Activated CD4-positive, alpha-beta T cell treated with anti-CD3 and anti-CD28 coated beads, Interleukin-2, amount 50 U/mL, for 4 hours (primary cell): Measurements from ENCODE around the gene VASN.

Experiments
- DNase-seq, 2 experiments: peaks; one replicate each; pipeline ENCODE4 v3.0.0-alpha.2; 2020

VASN gene

DNA sequence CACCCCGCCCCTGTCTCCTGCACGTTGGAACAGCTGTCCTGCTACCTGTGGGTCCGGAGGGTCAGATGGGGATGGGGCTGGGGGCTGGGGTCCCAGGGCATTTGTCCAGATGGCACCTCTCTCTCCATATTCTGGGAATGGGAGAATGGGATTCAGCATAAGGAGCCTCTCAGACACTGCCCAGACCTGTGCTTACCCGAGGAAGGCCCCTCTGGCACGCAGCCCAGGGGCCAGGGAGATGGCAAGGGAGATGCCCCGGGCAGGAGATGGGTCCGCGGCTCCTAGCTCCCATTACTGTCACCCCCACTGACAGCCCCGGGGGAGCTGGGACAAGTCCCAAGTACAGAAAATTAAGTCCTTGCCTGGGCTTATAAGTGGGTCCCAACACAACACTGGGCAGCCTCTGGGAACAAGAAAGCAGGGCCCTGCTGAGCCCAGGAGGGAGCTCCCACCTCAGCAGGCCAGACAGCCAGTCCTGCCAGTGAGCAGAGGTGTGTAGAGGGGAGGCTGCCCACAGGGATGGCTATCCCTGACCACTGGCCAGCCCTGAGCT, 1.8 kb downstream of the VASN start:
- no peak for DNase-seq

DNA sequence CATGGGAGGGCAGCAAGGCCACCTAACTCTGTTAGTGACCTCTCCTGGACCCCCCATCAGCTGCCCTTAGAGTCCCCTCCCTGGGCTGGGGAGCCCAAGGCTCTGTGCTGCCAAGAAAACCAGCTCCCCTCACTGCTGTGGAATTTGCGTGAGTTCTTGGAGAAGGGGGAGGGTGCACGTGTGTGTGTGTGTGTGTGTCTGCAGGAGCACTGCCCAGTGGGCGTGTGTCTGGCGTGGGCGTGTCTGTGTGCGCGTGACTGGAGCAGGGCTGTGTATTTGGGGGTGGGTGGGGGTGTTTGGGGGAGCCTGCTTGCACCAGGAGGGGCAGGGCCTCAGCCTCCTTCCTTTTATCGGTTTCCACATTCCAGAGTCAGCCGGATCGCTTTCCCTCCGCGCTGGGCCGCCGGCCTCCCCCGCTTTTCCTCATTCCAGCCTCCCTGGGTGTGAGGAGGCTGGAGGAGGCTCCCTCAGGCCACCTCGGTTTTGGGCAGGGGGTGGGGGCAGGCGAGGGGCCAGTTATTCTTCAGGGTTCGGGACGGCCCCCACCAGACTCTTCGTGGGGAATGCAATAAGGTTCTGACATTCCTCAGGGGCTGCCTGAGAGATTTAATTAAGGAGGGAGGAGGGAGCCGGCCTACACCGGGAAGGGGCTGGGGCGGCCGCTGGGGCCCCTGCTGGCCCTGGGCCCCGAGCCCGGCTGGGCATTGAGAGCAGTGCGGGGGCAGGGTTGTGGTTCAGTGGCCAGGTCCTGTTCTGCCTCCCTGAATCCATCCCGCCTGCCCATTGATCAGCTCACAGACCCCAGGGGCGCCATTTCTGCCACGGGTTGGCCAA, 2.5 kb downstream of the VASN start:
- DNase-seq, result peak in 1 of 2 experiments; percentile 11

DNA sequence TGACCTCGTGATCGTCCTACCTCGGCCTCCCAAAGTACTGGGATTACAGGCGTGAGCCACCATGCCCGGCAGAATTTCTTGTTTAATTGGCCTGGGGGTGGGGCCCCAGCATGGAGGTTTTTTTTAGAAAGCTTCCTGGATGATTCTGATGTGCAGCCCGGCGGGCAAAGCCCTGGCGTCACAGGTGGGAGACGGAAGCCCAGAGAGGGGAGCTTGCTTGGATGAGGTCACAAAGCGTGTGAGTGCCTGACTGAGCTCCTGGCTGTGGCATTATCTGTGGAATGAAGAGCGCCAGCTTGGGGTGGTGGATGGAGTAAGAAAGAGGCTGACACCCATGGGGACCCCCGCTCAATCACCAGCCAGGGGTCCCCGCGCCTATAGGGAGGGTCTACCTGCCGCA, 4.1 kb downstream of the VASN start:
- DNase-seq, result no peak

- no peak for DNase-seq
Measured at GRCh38 chr16:4376126-4376892, 4.7 kb downstream of the VASN start.

DNA sequence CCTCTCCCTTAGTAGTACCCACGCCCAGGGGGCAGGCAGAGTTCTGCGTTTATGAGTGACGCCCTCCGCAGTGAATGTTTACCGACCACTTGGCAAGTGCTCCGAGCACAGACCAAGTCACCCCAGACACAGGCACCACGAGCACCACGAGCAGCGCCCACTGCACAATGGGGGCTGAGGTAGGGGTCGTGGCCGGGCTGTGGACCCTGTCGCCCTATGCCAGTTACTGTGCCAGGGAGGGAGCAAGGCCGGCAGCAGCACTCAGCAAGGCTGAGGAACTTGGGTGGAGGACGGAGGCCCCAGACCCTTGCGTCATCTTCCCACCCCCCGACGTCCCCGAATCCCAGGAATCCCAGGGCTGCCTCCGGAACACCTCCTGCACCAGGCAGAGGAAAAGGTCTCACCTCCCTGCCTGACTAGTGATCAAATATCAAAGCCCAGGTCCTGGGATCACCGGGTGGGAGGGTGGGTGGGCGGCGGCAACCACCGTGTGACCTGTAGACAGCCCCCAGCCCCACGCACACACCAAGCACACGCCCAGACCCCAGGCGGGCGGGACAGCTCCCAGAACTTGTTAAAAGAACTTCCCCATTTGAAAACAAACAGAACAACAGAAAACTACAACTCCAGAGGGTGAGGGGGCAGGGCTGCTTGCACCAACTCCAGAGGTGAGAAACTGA, 5.4 kb downstream of the VASN start:
- no peak for DNase-seq

GRCh38 chr16:4377573-4378154, 6.0 kb downstream of the VASN start:
- no peak for DNase-seq

DNA sequence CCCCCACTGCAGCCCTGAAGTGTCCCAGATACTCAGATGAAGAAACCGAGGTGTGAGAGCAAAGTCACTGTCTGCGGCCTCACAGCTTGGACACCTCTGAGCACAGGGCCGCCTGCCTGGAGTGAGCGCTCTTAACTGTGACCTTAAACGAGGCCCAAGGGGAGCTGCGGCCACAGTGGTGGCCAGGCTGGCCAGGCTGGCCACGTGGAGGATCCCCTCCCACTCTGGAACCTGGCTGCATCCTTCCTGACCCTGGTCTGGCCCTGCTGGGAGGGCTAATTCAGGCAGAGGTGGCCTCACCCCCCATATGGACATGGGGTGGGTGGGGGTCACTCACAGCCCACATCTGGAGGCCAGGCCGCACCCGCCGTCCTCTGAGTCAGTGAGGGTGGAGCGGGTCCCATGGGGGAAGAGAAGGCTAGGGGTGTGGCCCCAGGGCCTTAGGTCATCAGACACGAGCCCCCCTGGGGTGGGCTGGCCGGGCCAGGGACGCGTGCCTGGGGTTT, 6.6 kb downstream of the VASN start:
- no peak for DNase-seq

DNA sequence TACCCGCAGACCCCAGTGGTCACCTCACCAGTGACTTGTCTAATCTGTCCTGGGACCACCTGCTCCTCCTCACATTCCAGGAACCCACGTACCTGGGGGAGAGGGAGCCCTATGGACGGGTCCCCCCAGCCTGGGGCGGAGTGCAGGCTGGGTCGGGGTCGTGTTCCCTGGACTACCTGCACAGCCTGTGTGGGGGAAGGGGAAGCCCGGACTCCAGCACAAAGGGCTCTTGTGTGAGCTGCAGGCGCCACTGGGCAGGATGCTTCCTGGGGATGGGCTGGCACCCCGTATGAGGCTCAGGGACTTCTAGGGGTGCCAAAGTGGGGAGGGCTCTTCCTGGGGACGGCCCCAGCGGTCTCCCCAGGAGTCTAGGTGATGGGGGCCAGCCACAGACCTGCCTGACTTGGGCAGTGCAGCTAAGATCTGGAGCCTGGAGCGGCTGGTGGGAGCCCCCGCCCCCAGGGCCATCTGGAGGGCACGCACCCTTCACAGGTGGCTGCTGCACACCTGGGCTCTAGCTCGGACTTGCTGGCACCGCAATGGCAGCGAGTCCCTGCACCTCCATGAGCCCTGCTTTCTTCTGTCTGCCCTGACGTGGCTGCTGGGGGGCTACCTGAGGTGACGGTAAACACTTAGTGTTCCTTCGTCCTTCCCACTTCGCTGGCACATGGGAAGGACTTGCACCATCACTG, 7.5 kb downstream of the VASN start:
- no peak for DNase-seq

- no peak for DNase-seq
Measured at GRCh38 chr16:4380119-4381063, 8.7 kb downstream of the VASN start.

DNA sequence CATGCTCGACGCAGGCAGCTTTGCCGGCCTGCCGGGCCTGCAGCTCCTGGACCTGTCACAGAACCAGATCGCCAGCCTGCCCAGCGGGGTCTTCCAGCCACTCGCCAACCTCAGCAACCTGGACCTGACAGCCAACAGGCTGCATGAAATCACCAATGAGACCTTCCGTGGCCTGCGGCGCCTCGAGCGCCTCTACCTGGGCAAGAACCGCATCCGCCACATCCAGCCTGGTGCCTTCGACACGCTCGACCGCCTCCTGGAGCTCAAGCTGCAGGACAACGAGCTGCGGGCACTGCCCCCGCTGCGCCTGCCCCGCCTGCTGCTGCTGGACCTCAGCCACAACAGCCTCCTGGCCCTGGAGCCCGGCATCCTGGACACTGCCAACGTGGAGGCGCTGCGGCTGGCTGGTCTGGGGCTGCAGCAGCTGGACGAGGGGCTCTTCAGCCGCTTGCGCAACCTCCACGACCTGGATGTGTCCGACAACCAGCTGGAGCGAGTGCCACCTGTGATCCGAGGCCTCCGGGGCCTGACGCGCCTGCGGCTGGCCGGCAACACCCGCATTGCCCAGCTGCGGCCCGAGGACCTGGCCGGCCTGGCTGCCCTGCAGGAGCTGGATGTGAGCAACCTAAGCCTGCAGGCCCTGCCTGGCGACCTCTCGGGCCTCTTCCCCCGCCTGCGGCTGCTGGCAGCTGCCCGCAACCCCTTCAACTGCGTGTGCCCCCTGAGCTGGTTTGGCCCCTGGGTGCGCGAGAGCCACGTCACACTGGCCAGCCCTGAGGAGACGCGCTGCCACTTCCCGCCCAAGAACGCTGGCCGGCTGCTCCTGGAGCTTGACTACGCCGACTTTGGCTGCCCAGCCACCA, 9.7 kb downstream of the VASN start:
- DNase-seq, result no peak

DNA sequence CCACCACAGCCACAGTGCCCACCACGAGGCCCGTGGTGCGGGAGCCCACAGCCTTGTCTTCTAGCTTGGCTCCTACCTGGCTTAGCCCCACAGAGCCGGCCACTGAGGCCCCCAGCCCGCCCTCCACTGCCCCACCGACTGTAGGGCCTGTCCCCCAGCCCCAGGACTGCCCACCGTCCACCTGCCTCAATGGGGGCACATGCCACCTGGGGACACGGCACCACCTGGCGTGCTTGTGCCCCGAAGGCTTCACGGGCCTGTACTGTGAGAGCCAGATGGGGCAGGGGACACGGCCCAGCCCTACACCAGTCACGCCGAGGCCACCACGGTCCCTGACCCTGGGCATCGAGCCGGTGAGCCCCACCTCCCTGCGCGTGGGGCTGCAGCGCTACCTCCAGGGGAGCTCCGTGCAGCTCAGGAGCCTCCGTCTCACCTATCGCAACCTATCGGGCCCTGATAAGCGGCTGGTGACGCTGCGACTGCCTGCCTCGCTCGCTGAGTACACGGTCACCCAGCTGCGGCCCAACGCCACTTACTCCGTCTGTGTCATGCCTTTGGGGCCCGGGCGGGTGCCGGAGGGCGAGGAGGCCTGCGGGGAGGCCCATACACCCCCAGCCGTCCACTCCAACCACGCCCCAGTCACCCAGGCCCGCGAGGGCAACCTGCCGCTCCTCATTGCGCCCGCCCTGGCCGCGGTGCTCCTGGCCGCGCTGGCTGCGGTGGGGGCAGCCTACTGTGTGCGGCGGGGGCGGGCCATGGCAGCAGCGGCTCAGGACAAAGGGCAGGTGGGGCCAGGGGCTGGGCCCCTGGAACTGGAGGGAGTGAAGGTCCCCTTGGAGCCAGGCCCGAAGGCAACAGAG, 10.5 kb downstream of the VASN start:
- DNase-seq, result no peak

DNA sequence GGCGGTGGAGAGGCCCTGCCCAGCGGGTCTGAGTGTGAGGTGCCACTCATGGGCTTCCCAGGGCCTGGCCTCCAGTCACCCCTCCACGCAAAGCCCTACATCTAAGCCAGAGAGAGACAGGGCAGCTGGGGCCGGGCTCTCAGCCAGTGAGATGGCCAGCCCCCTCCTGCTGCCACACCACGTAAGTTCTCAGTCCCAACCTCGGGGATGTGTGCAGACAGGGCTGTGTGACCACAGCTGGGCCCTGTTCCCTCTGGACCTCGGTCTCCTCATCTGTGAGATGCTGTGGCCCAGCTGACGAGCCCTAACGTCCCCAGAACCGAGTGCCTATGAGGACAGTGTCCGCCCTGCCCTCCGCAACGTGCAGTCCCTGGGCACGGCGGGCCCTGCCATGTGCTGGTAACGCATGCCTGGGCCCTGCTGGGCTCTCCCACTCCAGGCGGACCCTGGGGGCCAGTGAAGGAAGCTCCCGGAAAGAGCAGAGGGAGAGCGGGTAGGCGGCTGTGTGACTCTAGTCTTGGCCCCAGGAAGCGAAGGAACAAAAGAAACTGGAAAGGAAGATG, 11.2 kb downstream of the VASN start:
- no peak for DNase-seq

DNA sequence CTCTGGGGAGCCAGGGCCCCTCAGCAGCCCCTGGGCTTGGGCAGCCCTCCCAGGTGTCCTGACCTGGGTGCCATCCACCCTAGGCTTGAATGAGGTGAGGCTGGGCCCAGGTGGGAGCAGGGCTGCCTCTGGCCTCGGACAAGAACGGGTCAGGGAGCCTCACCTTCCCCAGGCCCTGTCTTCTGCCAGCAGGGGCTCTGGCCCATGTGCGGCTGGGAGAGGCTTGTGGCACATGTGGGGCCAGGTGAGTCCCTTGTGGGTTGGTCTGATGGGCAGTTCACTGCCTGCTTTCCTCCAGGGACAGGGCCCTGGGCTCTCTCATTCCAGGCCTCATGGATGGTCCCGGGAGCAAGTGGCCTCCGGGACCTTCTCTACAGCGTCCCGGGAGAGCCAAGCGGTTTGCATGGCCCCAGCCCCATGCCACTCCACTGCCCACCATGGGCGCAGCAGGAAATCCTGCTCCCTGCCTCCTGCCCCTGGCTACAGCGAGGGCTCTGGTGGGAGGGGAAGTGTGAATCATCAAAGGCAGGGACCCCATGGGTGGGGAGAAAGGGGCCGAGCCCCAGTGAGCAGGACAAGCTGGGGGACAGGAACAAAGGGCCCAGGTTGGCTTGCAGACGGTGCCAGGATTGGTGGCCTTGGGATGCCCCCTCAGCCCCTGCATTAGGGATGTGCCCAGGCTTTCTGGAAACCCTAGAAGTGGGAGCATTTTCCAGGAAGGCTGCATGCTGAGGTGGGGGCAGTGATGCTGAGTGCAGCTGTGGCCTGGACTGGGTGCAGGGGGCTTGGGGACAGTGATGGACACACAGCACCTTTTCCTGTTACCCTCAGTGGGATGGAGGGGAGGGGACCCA, 12.2 kb downstream of the VASN start:
- DNase-seq, result no peak

GRCh38 chr16:4384509-4384942, 12.9 kb downstream of the VASN start:
- no peak for DNase-seq

DNA sequence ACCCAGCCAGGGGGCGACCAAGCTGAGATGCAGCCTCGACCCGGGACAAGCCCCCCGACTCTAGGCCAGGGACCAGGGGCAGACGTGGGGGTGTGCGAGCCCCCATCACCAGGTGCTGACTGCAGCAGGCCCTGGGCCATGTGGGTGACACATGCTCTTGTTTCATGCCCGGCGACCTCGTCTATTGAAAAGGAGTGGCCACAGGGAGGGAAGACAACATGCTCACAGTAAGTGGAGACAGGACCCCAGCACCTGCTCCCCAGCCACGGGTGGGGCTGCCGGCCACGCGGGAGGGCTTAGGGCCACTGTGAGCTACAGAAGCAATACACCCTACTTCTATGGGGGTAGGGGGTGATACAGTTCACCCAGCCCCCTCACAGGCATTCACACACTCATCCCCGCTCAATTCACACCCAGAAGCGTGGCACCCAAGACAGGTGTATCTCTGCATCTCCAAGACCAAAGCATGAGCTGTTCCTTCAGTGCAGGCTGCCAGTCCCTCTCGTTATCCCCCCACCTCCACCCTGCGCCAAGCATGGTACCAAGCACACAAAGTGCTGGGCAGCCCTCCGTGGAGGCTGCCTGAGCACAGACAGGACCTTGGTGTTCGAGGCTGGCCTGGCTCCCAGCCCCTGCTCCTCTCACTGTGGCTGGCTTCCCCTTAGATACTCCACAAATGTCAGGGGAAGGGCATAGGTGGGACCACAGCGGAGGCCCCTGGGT, 13.6 kb downstream of the VASN start:
- DNase-seq, result no peak

DNA sequence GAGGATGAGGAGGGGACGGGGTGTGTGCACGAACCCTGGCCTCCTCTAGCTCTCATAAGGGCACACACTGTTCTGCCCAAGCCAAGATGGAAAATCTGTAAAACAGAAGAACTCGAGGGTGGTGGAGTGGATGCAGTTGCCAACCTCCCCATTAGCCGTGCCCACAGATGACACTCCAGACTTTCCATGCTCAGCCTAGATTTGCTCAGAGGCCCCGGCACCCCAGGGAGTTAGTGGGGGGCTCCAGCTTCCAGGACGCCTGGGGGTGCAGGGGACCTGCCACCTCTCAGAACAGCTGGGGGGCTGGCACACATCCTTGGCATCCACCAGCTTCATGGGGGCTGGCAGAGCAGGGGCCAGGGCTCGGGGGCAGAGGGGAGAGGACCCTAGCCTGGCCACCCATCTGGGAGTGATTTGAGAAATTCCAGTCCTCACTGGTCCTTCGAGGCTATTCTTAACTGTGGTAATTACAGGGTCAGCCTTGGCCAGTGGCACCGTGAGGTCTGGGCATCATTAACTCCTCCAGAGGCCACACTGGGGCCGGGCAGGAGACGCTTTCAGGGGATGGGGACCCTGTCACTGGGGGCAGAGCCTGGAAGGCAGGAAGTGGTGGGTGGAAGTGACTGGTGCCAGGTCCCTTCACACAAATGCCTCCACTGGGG, 14.3 kb downstream of the VASN start:
- no peak for DNase-seq
